NCI-H446 treated with DMSO at 0.1 percent for 48 hours (cell line): Measurements from ENCODE around the gene LIMS2.

ENCODE experiments used
- DNase-seq: peaks from one replicate; lab custom pipeline; 2025; lab: John Stamatoyannopoulos, UW

The LIMS2 gene

DNA sequence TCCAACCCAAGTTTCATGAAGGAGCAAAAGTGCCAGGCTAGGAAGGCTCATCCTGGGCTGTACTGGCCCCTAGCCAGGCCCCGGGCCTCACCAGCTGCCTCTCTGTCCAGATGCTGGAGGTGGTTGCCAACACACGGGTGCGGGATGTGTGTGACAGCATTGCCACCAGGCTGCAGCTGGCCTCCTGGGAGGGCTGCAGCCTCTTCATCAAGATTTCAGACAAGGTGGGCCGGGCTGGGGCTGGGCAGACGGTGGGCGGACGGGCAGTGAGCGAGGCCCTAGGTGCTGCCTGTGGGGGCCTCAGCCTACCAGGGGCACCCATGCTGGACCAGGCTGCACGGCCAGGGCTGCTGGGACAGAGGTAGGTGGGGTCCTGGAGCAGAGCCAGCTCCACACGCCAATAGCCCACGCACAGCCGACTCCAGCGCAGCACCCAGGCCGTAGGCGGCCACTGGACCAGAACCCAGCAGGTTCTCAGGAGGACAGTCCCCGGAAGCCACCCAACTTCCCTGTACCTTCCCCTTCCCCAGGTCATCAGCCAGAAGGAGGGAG, 41.2 kb downstream of the LIMS2 start:
- DNase-seq, result no peak

DNA sequence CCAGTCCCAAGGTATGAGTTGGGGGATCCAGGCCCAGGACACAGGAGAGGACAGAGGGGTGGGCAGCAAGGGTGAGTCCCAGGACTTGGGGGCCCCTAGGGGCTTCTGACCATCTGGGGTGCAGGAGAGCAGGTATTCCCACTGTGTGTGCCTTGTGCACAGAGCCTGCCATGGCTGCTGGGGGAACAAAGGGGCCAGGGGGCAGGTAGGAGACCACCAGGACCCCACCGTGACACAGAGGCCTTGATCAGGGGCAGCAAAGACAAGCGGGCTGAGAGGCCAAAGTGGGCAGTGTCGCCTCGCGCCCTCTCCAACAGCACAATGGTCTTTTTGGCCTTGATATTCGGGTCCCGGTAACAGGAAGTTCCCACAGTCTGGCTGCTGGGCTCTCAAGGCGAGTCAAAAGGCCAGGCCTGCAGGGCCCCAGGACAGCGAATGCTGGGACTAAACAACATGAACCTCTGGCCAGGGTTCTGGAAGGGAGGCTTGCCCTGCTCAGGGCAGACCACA, 41.7 kb downstream of the LIMS2 start:
- no peak for DNase-seq

DNA sequence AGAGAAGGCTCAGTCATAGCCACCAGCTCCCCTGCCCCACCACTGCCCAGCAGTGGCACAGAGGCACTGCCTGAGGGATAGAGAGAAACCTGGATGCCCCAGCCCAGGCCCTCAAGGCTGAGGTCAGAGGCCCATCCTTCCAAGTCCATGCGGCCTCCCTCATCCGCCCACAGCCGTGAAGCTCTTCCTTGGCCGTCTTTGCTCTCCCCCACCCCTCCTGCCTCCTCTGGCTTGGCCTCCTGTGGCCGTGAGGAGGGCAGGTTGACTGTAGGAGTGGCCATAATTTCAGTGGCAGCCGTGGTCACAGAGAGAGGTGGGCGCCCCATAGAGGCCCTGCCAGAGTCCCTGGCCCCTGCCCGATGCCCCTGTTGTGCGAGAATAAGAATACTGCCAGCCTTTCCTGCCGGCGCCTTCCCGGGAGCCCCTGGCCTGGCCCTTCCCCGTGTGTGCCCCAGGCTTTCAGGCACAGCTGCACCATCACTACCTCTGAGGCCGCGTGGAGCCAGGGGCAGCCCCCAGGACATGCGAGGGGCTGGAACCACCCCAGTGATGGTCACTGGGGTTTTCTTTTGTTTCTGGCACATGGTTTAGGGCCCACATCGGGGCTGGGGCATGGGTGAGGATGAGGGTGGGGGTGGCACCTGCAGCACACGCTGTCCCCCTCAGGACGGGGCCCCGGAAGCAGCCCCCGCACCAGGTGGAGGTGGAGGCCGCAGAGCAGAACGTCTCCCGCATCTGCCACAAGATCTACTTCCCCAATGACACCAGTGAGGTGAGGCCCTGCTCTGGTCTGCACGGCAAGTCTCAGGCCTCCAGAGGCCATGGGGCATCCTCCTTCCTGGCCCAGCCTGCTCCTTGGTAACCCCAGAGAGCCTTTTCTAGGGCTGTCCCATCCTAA, 42.5 kb downstream of the LIMS2 start:
- no peak for DNase-seq

DNA sequence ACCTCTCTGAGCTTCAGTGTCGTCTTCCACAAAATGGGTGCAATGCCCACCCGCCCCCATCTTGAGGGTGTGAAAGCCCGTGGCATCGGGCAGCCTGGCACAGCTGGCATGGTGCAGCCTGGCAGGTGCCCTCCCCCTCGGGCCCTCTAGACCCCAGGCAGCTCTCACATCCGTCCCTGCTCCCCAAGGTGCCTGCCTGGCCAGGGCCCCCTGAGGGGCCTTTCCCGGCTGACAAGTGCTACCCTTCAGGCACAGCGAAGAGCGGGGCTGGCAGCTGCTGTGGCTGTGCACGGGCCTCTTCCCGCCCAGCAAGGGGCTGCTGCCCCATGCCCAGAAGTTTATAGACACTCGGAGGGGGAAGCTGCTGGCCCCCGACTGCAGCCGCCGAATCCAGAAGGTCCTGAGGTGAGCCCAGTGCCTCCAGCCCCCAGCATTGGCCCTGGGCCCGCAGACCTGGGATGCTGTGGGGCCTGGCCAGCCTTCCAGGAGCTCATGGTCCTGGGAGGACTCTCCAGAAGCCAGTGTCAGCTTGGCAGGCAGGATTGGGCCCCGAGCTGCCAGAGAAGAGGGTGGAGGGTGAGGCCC, 43.2 kb downstream of the LIMS2 start:
- no peak for DNase-seq

DNA sequence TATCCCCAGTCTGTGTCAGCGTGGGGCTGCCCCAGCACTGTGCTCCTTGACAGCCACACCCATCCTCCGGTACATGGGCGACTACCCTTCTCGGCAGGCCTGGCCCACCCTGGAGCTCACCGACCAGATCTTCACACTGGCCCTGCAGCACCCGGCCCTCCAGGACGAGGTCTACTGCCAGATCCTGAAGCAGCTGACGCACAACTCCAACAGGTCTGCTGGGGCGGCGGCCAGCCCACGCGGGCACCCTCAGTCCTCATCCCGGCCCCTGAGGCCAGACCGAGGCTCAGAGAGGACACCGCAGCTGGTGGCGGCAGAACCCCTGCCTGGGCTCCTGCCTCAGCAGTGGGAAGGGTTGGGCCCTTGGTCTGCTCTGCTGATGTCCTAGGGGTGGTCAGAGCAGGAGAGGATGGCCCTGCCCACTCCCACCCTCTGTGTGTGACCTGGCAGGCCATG, 43.8 kb downstream of the LIMS2 start:
- no peak for DNase-seq

DNA sequence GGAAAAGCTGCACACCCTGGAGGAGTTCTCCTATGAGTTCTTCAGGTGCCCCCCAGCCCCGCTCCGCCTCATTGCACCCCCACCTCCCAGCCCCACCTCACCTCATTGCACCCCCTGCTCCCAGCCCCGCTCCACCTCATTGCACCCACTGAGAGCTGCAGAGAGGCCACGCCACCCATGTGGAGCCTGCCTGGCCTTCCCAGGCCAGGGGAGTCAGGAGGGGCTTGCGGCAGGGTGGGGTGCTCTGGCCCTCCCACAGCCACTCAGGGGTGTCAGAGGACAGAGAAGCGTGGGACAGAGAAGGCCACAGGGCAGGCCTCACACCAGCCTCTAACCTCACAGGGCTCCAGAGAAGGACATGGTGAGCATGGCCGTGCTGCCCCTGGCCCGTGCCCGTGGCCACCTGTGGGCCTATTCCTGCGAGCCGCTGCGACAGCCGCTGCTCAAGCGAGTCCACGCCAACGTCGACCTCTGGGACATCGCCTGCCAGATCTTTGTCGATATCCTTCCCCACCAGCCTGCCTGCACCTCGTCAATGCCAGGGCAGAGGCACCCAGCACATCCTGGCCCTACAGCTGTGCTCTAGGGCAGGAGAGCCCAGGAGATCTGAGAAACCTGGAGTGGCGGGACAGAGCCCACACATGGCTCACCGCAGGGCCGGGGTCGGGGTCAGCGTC, 44.3 kb downstream of the LIMS2 start:
- no peak for DNase-seq

DNA sequence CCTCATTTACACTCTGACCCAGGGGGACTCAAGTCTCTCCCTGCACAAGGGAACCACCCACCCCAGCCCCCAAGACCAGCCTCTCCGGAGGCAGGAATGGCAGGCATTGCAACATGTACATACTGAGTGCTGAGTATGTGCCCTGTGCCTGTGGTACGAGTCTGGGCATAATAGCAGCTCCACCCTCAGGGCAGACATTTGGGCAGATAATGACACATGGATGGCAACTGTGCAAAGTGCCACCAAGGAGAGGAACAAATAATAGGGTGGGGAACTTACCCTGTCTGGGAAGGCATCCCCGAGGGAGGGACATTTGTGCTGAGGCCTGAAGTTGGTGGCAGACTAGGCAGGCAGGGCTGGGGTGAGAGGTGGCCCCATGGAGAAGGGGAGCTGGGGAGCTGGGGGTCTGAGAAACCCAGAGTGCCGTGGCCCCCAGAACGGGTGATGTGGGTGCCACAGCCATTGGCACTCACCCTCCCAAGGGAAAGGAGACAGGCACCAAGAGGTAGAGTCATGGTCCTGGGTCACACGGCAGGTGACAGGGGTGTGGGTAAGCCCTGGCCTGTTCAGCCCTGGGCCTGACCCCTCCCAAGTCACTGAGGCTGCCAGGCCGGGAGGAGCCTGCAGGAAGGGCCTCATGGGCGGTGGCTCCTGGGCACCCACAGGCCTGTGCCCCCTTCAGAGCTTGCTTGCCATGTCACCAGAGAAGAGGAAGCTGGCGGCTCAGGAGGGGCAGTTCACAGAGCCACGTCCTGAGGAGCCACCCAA, 45.0 kb downstream of the LIMS2 start:
- DNase-seq, result no peak

DNA sequence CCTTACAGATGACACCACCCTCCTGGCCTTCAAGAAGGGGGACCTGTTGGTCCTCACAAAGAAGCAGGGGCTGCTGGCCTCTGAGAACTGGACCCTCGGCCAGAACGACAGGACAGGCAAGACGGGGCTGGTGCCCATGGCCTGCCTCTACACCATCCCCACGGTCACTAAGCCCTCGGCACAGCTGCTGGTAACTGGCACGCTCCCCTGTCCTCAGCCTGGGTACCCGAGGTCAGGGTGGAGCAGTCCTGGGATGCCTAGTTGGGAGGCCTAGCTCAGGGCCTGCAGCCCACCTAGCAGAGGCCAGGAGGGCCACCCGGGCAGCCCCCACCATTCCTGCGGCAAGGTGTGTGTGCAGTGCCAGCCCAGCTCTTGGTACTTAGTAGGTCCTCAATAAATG, 45.7 kb downstream of the LIMS2 start:
- DNase-seq, result no peak

DNA sequence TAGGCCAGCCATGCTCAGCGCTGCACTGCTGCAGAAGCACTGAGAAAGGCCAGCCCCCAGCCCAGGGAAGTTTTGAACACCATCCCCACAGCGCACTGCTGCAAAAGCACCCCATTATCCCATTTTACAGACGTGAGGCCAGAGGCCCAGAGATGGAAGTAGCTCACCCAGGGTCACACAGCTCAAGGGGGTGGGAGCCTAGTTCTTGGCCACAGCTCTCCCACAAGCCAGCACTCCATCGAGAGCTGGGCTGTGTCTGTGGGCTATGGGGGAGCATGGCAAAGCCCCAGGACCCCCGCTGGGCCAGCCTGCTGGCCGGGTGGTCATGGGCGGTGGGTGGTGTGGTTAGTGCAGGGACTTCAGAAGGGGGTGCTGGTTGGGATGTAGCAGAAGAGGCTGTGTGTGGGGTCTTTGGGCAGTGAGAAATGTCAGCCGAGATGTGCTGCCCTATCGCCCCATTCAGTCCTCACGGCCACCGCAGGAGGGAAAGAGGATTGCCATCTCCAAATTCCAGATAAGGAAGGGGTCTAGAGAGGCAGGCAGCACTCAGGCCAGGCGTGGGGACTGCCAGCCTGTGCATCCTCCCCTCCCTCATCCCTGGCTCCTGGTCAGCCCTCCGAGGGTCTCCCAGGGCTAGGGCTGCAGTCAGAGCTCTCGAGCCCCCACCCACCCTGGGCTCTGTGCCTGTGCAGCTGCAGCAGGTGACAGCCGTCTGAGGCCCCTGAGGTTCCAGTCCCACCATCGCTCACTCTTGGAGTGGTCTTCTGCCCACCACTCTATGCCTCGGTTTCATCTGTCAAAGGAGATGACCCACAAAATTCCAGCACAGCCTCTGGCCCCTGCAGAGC, 46.3 kb downstream of the LIMS2 start:
- DNase-seq, result no peak

DNA sequence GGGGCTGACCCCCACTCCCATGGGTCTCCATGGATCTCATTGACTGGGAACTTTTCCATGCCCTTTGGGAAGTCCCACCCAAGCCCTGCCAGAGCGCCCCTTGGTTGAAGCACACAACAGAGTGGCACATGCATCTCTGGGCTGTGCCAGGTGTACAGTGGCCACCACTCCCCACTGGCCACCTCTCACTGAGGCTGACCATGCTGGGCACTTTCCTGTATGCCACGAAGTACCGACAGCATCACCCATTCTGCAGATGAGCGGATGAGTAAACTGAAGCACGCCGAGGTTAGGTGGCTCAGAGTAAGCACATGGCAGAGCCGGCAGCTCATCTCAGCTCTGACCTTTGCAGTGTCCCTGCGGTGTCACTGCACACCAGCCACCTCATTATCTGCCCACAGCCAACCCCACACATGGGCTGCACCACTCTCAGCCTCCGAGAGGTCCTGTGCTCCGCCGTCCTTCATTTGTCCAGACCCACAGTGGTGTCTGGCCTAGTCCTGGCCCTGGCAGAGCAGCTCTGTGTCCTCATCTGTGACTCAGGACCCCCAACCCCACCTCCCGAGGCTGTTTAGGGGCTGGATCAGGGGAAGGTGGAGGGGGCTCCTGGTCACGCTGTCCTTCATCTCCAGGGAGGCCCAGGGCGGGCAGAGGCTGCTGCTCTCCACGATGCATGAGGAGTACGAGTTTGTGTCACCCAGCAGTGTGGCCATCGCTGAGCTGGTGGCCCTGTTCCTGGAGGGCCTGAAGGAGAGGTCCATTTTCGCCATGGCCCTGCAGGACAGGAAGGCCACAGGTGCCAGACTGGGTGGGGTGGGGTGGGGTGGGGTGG, 47.4 kb downstream of the LIMS2 start:
- no peak for DNase-seq

DNA sequence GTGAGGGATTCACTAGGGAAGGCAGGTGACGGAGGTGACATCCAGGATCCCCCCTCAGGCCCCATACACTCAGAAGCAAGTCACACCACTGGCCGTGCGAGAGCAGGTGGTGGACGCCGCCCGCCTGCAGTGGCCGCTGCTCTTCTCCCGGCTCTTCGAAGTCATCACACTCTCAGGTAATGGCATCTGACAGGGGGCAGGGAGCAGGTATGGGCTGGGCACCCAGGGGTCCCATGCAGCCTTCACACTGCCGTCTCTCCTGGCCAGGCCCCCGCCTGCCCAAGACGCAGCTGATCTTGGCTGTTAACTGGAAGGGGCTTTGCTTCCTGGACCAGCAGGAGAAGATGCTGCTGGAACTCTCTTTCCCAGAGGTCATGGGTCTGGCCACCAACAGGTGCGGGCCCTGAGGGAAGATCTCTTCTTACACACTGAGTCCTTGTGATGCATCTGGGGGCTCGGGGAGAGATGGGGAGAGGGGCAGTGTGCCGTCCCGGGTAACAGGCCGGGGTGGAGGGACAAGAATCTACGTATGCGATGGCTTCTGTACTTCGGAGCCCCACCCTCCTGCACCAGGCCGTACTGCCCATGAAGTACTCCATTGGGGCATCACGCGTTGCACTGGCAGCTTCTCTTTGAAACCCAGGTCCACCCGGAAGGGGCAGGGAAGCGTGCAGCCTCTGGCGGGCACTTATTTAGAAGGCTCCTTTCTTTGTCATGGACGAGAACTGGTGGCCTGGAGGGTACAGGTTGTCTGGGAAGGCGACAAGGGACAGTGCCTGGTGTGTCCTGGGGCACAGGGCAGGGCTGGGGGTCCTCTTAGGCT, 48.2 kb downstream of the LIMS2 start:
- no peak for DNase-seq

DNA sequence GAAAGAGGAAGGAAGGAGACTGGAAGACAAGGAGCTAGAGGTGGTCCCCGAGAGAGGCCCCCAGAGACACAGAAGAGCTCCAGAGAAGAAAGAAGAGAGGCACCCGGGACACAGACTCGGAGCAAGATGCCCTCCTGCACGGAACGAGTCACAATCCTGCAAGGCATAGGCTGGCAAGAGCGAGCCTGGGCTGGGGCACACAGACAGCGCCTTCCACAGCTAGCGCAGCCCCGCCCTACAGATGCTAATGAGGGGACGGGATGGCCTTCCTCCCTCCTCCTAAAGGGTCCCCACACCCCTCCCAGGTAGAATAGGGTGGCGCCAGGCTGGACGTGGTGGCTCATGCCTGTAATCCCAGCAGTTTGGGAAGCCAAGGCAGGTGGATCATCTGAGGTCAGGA, 49.2 kb downstream of the LIMS2 start:
- DNase-seq, result no peak

DNA sequence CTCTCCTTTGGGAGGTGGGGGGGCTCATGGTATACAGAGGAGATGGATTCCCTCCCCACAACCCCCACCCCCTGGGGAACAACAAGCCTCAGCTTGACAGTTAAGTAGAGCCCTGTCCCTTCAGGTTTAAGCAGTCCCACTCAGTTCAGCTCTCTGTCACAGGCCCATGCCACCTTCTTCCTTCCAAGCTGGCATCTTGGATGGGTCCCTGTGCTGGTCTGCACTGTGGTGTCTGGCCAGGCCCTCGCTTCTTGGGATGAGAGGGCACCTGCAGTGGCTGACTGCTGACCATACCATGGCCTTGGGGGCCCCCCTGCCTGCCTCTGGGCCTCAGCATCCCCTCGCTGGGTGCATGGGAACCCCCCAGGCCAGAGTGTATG, 49.8 kb downstream of the LIMS2 start:
- no peak for DNase-seq

DNA sequence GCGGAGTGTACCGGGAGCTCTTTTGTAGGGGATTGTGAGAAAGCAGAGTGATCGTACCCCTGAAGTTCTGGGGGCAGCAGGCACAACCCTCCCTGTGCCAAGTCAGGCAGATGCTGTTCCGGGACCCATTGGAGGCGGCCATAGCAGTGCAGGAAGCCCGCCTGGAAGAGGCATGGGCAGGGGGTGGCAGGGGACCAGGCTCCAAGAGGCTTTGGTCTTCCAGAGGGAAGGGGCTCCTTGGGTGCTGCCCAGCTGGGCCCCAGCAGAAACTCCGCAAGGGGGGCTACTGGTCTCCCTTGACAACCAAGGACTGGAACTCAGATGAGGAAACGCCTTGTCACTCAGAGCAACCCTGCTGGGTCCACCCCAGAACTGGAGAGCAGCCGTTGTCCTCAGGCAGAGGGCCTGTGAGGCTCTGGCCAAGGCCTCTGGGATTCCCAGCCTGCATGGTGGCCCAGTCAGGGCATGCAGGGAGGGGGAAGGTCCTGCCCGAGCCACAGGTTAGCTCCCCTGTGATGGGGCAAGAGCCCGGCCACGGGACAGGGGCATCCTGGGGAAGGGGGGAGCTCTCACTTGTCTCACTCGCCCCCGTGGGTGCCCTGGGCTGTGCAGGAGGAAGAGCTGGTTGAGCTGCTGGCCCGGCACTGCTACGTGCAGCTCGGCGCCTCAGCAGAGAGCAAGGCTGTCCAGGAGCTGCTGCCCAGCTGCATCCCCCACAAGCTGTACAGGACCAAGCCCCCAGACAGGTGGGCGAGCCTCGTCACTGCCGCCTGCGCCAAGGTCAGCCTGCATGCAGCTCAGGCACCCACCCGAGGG, 50.4 kb downstream of the LIMS2 start:
- no peak for DNase-seq

DNA sequence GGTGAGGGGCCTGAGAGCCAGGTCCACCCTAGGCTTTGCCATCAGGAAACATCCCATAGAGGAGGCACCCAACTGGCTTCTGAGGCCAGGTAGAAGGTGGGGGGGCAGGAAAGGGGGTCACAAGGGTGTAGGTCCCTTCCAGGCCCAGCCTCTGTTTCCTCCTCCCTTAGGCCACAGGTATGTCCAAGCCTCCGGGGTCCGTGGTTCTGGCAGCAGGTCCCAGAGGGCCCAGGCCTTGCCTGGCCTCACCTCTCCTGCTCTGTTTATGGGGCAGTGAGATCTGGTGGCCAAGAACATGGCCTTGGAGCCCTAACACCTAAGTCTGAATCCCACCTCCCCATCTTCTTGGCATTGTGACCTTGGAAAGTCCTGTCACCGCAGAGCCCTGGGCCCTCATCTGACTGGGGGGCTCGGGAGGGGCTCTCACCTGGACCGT, 51.0 kb downstream of the LIMS2 start:
- no peak for DNase-seq

DNA sequence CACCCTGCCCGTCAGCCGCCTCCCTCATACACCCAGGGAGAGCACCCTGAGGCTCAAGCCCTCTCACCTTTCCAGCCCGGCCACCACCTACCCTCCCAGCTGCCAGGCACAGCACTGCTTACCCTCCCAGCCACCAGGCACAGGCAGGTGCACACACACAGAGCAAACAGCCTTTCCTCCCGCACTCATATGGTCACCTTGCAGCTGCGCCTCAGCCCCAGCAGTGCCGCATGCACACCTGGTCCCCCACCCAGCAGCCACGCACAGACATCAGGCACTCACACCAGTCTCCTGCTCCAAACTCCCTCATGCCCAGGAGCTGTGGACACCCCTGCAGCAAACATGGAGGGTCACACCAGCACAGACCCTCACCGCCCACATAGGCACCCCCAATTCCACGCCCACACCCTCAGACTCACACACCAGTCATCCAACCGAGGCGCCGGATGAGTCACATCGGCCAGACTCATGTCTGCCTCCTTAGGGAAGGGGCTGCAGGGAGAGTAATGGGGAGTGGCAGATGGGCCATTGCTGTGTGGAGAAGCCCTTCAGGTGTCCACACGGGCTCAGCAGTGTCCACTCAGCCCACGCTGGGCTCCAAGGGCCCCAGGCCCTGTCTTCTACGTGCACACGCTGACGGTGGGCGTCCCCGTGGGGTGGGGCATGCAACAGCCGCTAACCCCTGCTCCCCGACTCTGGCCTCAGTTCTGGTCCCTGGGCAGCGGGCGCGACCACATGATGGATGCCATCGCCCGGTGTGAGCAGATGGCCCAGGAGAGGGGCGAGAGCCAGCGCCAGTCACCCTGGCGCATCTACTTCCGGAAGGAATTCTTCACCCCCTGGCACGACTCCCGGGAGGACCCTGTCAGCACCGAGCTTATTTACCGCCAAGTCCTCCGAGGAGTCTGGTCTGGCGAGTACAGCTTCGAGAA, 51.7 kb downstream of the LIMS2 start:
- no peak for DNase-seq
